ENCODE results near the gene IL13.

IL13 gene

GRCh38 chr5:132664696-132665209 is 6.8 kb downstream of the IL13 start:
- no peaks in the 10 kb centered on the region for H3K9me3 ChIP-seq (ENCODE audit: control insufficient read depth in 2 of 2, low read length in 2 of 2)
- H3K36me3 ChIP-seq (ENCODE audit: control insufficient read depth in 2 of 2, insufficient read depth in 2 of 2, low read length in 2 of 2): no peaks in the 10 kb centered on the region
- no peak overlapping the region for H3K27ac ChIP-seq (ENCODE audit: low read length)
- H3K9ac ChIP-seq (ENCODE audit: low read length in 2 of 2): no peak overlapping the region
- no peaks in the 10 kb centered on the region for H3K27me3 ChIP-seq (ENCODE audit: control insufficient read depth in 1 of 2, insufficient read depth in 2 of 2, low read length in 2 of 2)
- H3K4me1 ChIP-seq (ENCODE audit: control insufficient read depth, insufficient read depth, low read length): no peaks in the 10 kb centered on the region
- H3K4me3 ChIP-seq (ENCODE audit: low read length in 2 of 2): no peak overlapping the region

GRCh38 chr5:132665574-132666080 is 7.7 kb downstream of the IL13 start:
- Histone ChIP-seq H3K4me1 (ENCODE audit: control insufficient read depth, insufficient read depth, low read length) (no peaks in the 10 kb centered on the region), H3K9ac (ENCODE audit: low read length in 2 of 2) (no peak overlapping the region), H3K9me3 (ENCODE audit: control insufficient read depth in 2 of 2, low read length in 2 of 2) (no peaks in the 10 kb centered on the region), H3K27me3 (ENCODE audit: control insufficient read depth in 1 of 2, insufficient read depth in 2 of 2, low read length in 2 of 2) (no peaks in the 10 kb centered on the region), H3K27ac (ENCODE audit: low read length) (no peak overlapping the region), H3K36me3 (ENCODE audit: control insufficient read depth in 2 of 2, insufficient read depth in 2 of 2, low read length in 2 of 2) (no peaks in the 10 kb centered on the region), H3K4me3 (ENCODE audit: low read length in 2 of 2) (no peak overlapping the region)

GRCh38 chr5:132666310-132667123 is 8.5 kb downstream of the IL13 start:
- H3K36me3 ChIP-seq (ENCODE audit: control insufficient read depth in 2 of 2, insufficient read depth in 2 of 2, low read length in 2 of 2): no peaks in the 10 kb centered on the region

GRCh38 chr5:132667309-132667708 is 9.3 kb downstream of the IL13 start:
- Histone ChIP-seq H3K36me3 (ENCODE audit: control insufficient read depth in 2 of 2, insufficient read depth in 2 of 2, low read length in 2 of 2) (no peaks in the 10 kb centered on the region), H3K27ac (ENCODE audit: low read length) (no peak overlapping the region), H3K9ac (ENCODE audit: low read length in 2 of 2) (no peak overlapping the region), H3K4me1 (ENCODE audit: control insufficient read depth, insufficient read depth, low read length) (no peaks in the 10 kb centered on the region), H3K9me3 (ENCODE audit: control insufficient read depth in 2 of 2, low read length in 2 of 2) (no peaks in the 10 kb centered on the region), H3K4me3 (ENCODE audit: low read length in 2 of 2) (no peak overlapping the region), H3K27me3 (ENCODE audit: control insufficient read depth in 1 of 2, insufficient read depth in 2 of 2, low read length in 2 of 2) (no peaks in the 10 kb centered on the region)

More at GRCh38 chr5:132666310-132667123, 8.5 kb downstream of the IL13 start:
- Histone ChIP-seq H3K9ac (ENCODE audit: low read length in 2 of 2) (no peak overlapping the region), H3K9me3 (ENCODE audit: control insufficient read depth in 2 of 2, low read length in 2 of 2) (no peaks in the 10 kb centered on the region), H3K27ac (ENCODE audit: low read length) (no peak overlapping the region), H3K27me3 (ENCODE audit: control insufficient read depth in 1 of 2, insufficient read depth in 2 of 2, low read length in 2 of 2) (no peaks in the 10 kb centered on the region), H3K4me3 (ENCODE audit: low read length in 2 of 2) (no peak overlapping the region), H3K4me1 (ENCODE audit: control insufficient read depth, insufficient read depth, low read length) (no peaks in the 10 kb centered on the region)

- H3K36me3 ChIP-seq (ENCODE audit: control insufficient read depth in 2 of 2, insufficient read depth in 2 of 2, low read length in 2 of 2): no peaks in the 10 kb centered on the region
- H3K9ac ChIP-seq (ENCODE audit: low read length in 2 of 2): no peak overlapping the region
- no peaks in the 10 kb centered on the region for H3K9me3 ChIP-seq (ENCODE audit: control insufficient read depth in 2 of 2, low read length in 2 of 2)
- H3K27ac ChIP-seq (ENCODE audit: low read length): no peak overlapping the region
- H3K27me3 ChIP-seq (ENCODE audit: control insufficient read depth in 1 of 2, insufficient read depth in 2 of 2, low read length in 2 of 2): no peaks in the 10 kb centered on the region
- H3K4me3 ChIP-seq (ENCODE audit: low read length in 2 of 2): no peak overlapping the region
- peaks cover 3% of the 10 kb centered on the region for H3K4me1 ChIP-seq (ENCODE audit: control insufficient read depth, insufficient read depth, low read length)
Observed at GRCh38 chr5:132667761-132668705, 10.1 kb downstream of the IL13 start.

GRCh38 chr5:132668706-132669454 is 10.9 kb downstream of the IL13 start:
- no peaks in the 10 kb centered on the region for H3K36me3 ChIP-seq (ENCODE audit: control insufficient read depth in 2 of 2, insufficient read depth in 2 of 2, low read length in 2 of 2)
- H3K27me3 ChIP-seq (ENCODE audit: control insufficient read depth in 1 of 2, insufficient read depth in 2 of 2, low read length in 2 of 2): no peaks in the 10 kb centered on the region
- H3K9ac ChIP-seq (ENCODE audit: low read length in 2 of 2): no peak overlapping the region
- peaks cover 3% of the 10 kb centered on the region for H3K4me1 ChIP-seq (ENCODE audit: control insufficient read depth, insufficient read depth, low read length)
- no peak overlapping the region for H3K27ac ChIP-seq (ENCODE audit: low read length)
- no peak overlapping the region for H3K4me3 ChIP-seq (ENCODE audit: low read length in 2 of 2)
- no peaks in the 10 kb centered on the region for H3K9me3 ChIP-seq (ENCODE audit: control insufficient read depth in 2 of 2, low read length in 2 of 2)

- Histone ChIP-seq H3K4me3 (ENCODE audit: low read length in 2 of 2) (no peak overlapping the region), H3K36me3 (ENCODE audit: control insufficient read depth in 2 of 2, insufficient read depth in 2 of 2, low read length in 2 of 2) (no peaks in the 10 kb centered on the region), H3K9me3 (ENCODE audit: control insufficient read depth in 2 of 2, low read length in 2 of 2) (no peaks in the 10 kb centered on the region), H3K27ac (ENCODE audit: low read length) (no peak overlapping the region), H3K4me1 (ENCODE audit: control insufficient read depth, insufficient read depth, low read length) (peaks cover 6% of the 10 kb centered on the region), H3K9ac (ENCODE audit: low read length in 2 of 2) (no peak overlapping the region), H3K27me3 (ENCODE audit: control insufficient read depth in 1 of 2, insufficient read depth in 2 of 2, low read length in 2 of 2) (no peaks in the 10 kb centered on the region)
Observed at GRCh38 chr5:132669455-132669820, 11.5 kb downstream of the IL13 start.

GRCh38 chr5:132669966-132670882 is 12.3 kb downstream of the IL13 start:
- Histone ChIP-seq H3K27ac (ENCODE audit: low read length) (no peak overlapping the region), H3K9ac (ENCODE audit: low read length in 2 of 2) (no peak overlapping the region), H3K4me3 (ENCODE audit: low read length in 2 of 2) (no peak overlapping the region), H3K36me3 (ENCODE audit: control insufficient read depth in 2 of 2, insufficient read depth in 2 of 2, low read length in 2 of 2) (no peaks in the 10 kb centered on the region), H3K9me3 (ENCODE audit: control insufficient read depth in 2 of 2, low read length in 2 of 2) (no peaks in the 10 kb centered on the region), H3K4me1 (ENCODE audit: control insufficient read depth, insufficient read depth, low read length) (peaks cover 13% of the 10 kb centered on the region), H3K27me3 (ENCODE audit: control insufficient read depth in 1 of 2, insufficient read depth in 2 of 2, low read length in 2 of 2) (no peaks in the 10 kb centered on the region)

- no peak overlapping the region for H3K9ac ChIP-seq (ENCODE audit: low read length in 2 of 2)
- H3K36me3 ChIP-seq (ENCODE audit: control insufficient read depth in 2 of 2, insufficient read depth in 2 of 2, low read length in 2 of 2): no peaks in the 10 kb centered on the region
- peaks cover 13% of the 10 kb centered on the region for H3K4me1 ChIP-seq (ENCODE audit: control insufficient read depth, insufficient read depth, low read length)
- H3K9me3 ChIP-seq (ENCODE audit: control insufficient read depth in 2 of 2, low read length in 2 of 2): no peaks in the 10 kb centered on the region
- no peak overlapping the region for H3K27ac ChIP-seq (ENCODE audit: low read length)
- H3K27me3 ChIP-seq (ENCODE audit: control insufficient read depth in 1 of 2, insufficient read depth in 2 of 2, low read length in 2 of 2): no peaks in the 10 kb centered on the region
- H3K4me3 ChIP-seq (ENCODE audit: low read length in 2 of 2): no peak overlapping the region
Observed at GRCh38 chr5:132671000-132671399, 13.0 kb downstream of the IL13 start.

Data from stomach smooth muscle (tissue), 2 donors.